Brain pericyte (primary cell): Measurements from ENCODE around the gene RECQL.
"Not testable (repeated sequence)": the region's sequence is repeated elsewhere in the genome, so short reads cannot be mapped to it uniquely, and the experiment has no call there.

Source experiments
- DNase-seq: peaks from one replicate; pipeline ENCODE4 v3.0.0-alpha.2; 2012; ENCODE audit warnings: low read depth, low spot score

RECQL gene

DNA sequence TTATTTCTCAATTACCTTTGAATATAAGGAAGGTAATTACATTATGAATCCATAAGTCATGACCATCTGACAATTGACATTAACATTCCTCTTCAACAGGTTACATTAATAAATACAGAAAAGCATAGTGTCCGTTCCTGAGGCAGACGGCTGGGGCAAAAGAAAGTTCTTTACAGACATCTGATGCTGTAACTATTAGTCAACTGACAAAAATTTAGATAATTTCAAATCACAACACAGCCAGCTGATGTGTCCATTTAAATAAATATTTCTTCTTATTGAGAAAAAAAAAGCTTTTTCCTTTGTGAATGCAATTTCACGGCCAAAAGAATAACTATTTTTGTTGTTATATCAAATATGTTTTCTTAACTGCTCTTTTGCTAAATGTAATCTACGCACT is 73.2 kb downstream of the RECQL start:
- no peak for DNase-seq

DNA sequence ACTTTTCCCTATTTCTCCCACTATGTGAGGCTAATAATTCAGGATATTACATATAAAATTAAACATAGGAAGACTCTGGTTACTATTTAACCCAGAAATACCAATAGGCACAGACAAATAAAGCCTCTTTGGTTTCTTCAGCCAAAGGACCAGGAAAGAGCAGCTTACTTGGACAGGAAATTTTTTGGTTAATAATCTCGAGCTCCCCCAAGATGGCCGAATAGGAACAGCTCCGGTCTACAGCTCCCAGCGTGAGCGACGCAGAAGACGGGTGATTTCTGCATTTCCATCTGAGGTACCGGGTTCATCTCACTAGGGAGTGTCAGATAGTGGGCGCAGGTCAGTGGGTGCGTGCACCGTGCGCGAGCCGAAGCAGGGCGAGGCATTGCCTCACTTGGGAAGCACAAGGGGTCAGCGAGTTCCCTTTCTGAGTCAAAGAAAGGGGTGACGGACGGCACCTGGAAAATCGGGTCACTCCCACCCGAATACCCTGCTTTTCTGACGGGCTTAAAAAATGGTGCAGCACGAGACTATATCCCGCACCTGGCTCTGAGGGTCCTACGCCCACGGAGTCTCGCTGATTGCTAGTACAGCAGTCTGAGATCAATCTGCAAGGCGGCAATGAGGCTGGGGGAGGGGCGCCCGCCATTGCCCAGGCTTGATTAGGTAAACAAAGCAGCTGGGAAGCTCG is 82.3 kb downstream of the RECQL start:
- not testable (repeated sequence) for DNase-seq
